A673 (cell line): ENCODE data around the gene FPR3. TPM values are rescaled to one million over a fixed set of nuclear protein-coding genes. Genes with fewer than 3 reads are reported as not detected.

Experiments
- BruUV-seq: library from RNA; stranded (reverse); fragments of 400-500 nt; replicated peaks from 2 replicates; lab custom pipeline; 2021; lab: Mats Ljungman, UMichigan
- CTCF ChIA-PET: fragments of 300-600 bp; sonication (Branson Sonifier 250); formaldehyde crosslinking; loops from one replicate; lab custom pipeline; 2022; ENCODE audit warnings: antibody characterized with exemption; lab: Charles Lee
- POLR2A ChIA-PET: fragments of 300-600 bp; sonication (Branson Sonifier 250); formaldehyde crosslinking; loops from one replicate; lab custom pipeline; 2022; ENCODE audit warnings: antibody characterized with exemption; ENCODE audit not compliant: low non-redundant PET; lab: Charles Lee
- DNase-seq: peaks from one replicate; pipeline ENCODE4 v3.0.0-alpha.2; 2015; ENCODE audit warnings: low spot score
- H3K27ac ChIP-seq: fragments of 200-600 bp; sonication (generic); 2 replicates; pipeline ENCODE4 v1.5.1; 2016; ENCODE audit warnings: mixed run types, low read depth, mild to moderate bottlenecking, mixed read lengths, antibody characterized with exemption, low read length; ENCODE audit not compliant: poor library complexity, severe bottlenecking
- H3K27me3 ChIP-seq: fragments of 200-600 bp; sonication (generic); replicated peaks from 2 replicates; pipeline ENCODE4 v1.6.1; 2017; ENCODE audit warnings: mixed run types, low read depth, mild to moderate bottlenecking, mixed read lengths, antibody characterized with exemption, low read length; ENCODE audit not compliant: insufficient read depth, poor library complexity
- H3K36me3 ChIP-seq: fragments of 200-600 bp; sonication (generic); 2 replicates; pipeline ENCODE4 v1.6.1; 2016; ENCODE audit warnings: mixed run types, mild to moderate bottlenecking, mixed read lengths, antibody characterized with exemption, low read length; ENCODE audit not compliant: insufficient read depth, poor library complexity, severe bottlenecking
- H3K4me1 ChIP-seq: fragments of 200-600 bp; sonication (generic); 2 replicates; pipeline ENCODE4 v1.6.1; 2017; ENCODE audit warnings: mixed run types, mild to moderate bottlenecking, mixed read lengths, antibody characterized with exemption, low read length; ENCODE audit not compliant: insufficient read depth, poor library complexity, severe bottlenecking
- H3K4me3 ChIP-seq: fragments of 200-600 bp; sonication (generic); 2 replicates; pipeline ENCODE4 v1.5.1; 2016; ENCODE audit warnings: low read depth, mixed run types, mild to moderate bottlenecking, mixed read lengths, low read length; ENCODE audit not compliant: poor library complexity, severe bottlenecking
- H3K9me3 ChIP-seq: fragments of 200-600 bp; sonication (generic); 2 replicates; pipeline ENCODE4 v1.6.1; 2016; ENCODE audit warnings: mixed run types, low read depth, mild to moderate bottlenecking, mixed read lengths, antibody characterized with exemption, low read length; ENCODE audit not compliant: poor library complexity, severe bottlenecking
- CTCF ChIP-seq: fragments of 300-800, 200-600 bp; sonication (generic); conservative IDR thresholded peaks from 2 replicates; pipeline ENCODE4 v1.5.1; 2017; ENCODE audit warnings: low read depth, mild to moderate bottlenecking, antibody characterized with exemption, low read length, moderate library complexity, mixed read lengths
- EZH2 ChIP-seq: fragments of 200-600 bp; sonication (generic); IDR thresholded peaks from 2 replicates; pipeline ENCODE4 v1.6.1; 2017; ENCODE audit warnings: borderline replicate concordance, low read depth, mild to moderate bottlenecking, mixed read lengths, antibody characterized with exemption, low read length; ENCODE audit not compliant: poor library complexity, severe bottlenecking
- intact Hi-C: fragments of 100-400 bp; cut with micrococcal nuclease; formaldehyde crosslinking; loops from one replicate; pipeline ENCODE4 v1.10.0; 2022; ENCODE audit not compliant: unreplicated experiment
- total RNA-seq: library from RNA; stranded (reverse); gene quantifications from 2 replicates; pipeline ENCODE4 v1.2.3, GENCODE V29; 2021

Gene FPR3
- total RNA-seq, 1 experiment from 2014 or later = not detected

GRCh38 chr19:51796195-51796679 lies 1.3 kb downstream of the FPR3 start:
- intact Hi-C loops = no loop called here
- Histone ChIP-seq H3K4me1 (peaks cover 46% of the 10 kb centered on the region), H3K27ac (no peak overlapping the region), H3K36me3 (no peaks in the 10 kb centered on the region), H3K27me3 (no peaks in the 10 kb centered on the region), H3K4me3 (no peak overlapping the region), H3K9me3 (no peaks in the 10 kb centered on the region)
- TF ChIP-seq CTCF (no peak), EZH2 (no peak)
- BruUV-seq = no TSS peak
- ChIA-PET CTCF (no interaction called here), POLR2A (no interaction called here)
- no peak for DNase-seq

GRCh38 chr19:51797480-51797879 lies 2.5 kb downstream of the FPR3 start:
- H3K4me1 ChIP-seq = peaks cover 43% of the 10 kb centered on the region
- CTCF ChIA-PET = no interaction called here
- no peaks in the 10 kb centered on the region for H3K36me3 ChIP-seq
- no peak overlapping the region for H3K27ac ChIP-seq
- TF ChIP-seq EZH2 = no peak
- no peak for TF ChIP-seq CTCF
- H3K27me3 ChIP-seq = no peaks in the 10 kb centered on the region
- no peaks in the 10 kb centered on the region for H3K9me3 ChIP-seq
- BruUV-seq = no TSS peak
- intact Hi-C loops = no loop called here
- POLR2A ChIA-PET = no interaction called here
- H3K4me3 ChIP-seq = no peak overlapping the region
- DNase-seq = no peak

GRCh38 chr19:51798062-51798461 lies 3.1 kb downstream of the FPR3 start:
- no TSS peak for BruUV-seq
- POLR2A ChIA-PET = no interaction called here
- H3K27ac ChIP-seq = no peak overlapping the region
- no peak overlapping the region for H3K4me3 ChIP-seq
- no peaks in the 10 kb centered on the region for H3K36me3 ChIP-seq
- H3K27me3 ChIP-seq = no peaks in the 10 kb centered on the region
- H3K9me3 ChIP-seq = no peaks in the 10 kb centered on the region
- TF ChIP-seq CTCF = no peak
- TF ChIP-seq EZH2 = no peak
- CTCF ChIA-PET = no interaction called here
- intact Hi-C loops = no loop called here
- peaks cover 43% of the 10 kb centered on the region for H3K4me1 ChIP-seq
- DNase-seq = no peak
